ENCODE measurements around the gene IKBKE.

Gene IKBKE

GRCh38 chr1:206506405-206507283, 36.4 kb downstream of the IKBKE start:
- TF ChIP-seq CTCF (IDR thresholded peaks at IDR 0.05) = no peak

GRCh38 chr1:206507284-206508129, 37.2 kb downstream of the IKBKE start, which contains the start of gene RASSF5:
TSS of gene RASSF5 (plus strand) at chr1:206507531. CDS start at chr1:206507603, 72 bp downstream.
- no peak for TF ChIP-seq CTCF (IDR thresholded peaks at IDR 0.05)

- no peak for TF ChIP-seq CTCF (IDR thresholded peaks at IDR 0.05)
Observed at GRCh38 chr1:206508130-206508889, 38.0 kb downstream of the IKBKE start.

- no peak for TF ChIP-seq CTCF (IDR thresholded peaks at IDR 0.05)
Observed at GRCh38 chr1:206508956-206509355, 38.7 kb downstream of the IKBKE start.

- no peak for TF ChIP-seq CTCF (IDR thresholded peaks at IDR 0.05)
Observed at GRCh38 chr1:206509612-206510257, 39.5 kb downstream of the IKBKE start.

- TF ChIP-seq CTCF (IDR thresholded peaks at IDR 0.05) = no peak
Observed at GRCh38 chr1:206510371-206510770, 40.1 kb downstream of the IKBKE start.

Measured in LNCAP (cell line).